Psoas muscle (tissue), 8 donors: ENCODE data around the gene ARHGEF7. TPM values are rescaled to one million over a fixed set of nuclear protein-coding genes. Genes with fewer than 3 reads are reported as not detected.
"Not testable (repeated sequence)": the region's sequence is repeated elsewhere in the genome, so short reads cannot be mapped to it uniquely, and the experiment has no call there.

ENCODE experiments used
- ATAC-seq, 4 donors: fragments of 200-7000 bp; cut with Tn5 transposase; one replicate each; pipeline ENCODE4 v1.9.1; 2020; ENCODE audit warnings: moderate library complexity in 3 of 4, mild to moderate bottlenecking in 2 of 4
- DNase-seq, 2 donors: peaks; one replicate each; pipeline ENCODE4 v3.0.0-alpha.2; 2020
- H3K27ac ChIP-seq: fragments of 200-600 bp; one replicate; pipeline ENCODE4 v1.8.0; 2022
- H3K27me3 ChIP-seq, 3 donors: fragments of 200-600 bp in 1 of 3; one replicate each; pipeline versions ENCODE4 v1.6.1 to v1.8.0; 2013 to 2022; ENCODE audit warnings: low read length in 2 of 3, mild to moderate bottlenecking in 2 of 3, moderate library complexity in 1 of 3; ENCODE audit not compliant: insufficient read depth in 3 of 3
- H3K36me3 ChIP-seq, 2 donors: fragments of 200-600 bp in 1 of 2; one replicate each; pipeline versions ENCODE4 v1.6.1 to v1.8.0; 2013 to 2022; ENCODE audit warnings: low read depth in 1 of 2, mild to moderate bottlenecking in 1 of 2, moderate library complexity in 1 of 2; ENCODE audit not compliant: insufficient read depth in 1 of 2
- H3K4me1 ChIP-seq: fragments of 200-600 bp; one replicate; pipeline ENCODE4 v1.8.0; 2022
- H3K4me3 ChIP-seq: fragments of 200-600 bp; one replicate; pipeline ENCODE4 v1.8.0; 2022; ENCODE audit warnings: mild to moderate bottlenecking
- H3K9me3 ChIP-seq: fragments of 200-600 bp; one replicate; pipeline ENCODE4 v1.8.0; 2022
- WGBS, 3 donors: extraction: QIAGEN DNeasy Blood & Tissue Kit; methylation state at CpG; one replicate each; pipeline versions ENCODE4 v1.1.6 to v1.1.7; 2013; 5-methylcytosine and 5-hydroxymethylcytosine counted together
- intact Hi-C, 2 donors: fragments of 100-400 bp; cut with DNase I; formaldehyde crosslinking; loops; one replicate each; pipeline versions ENCODE4 v1.11.0 to v1.14.2; 2022
- polyA plus RNA-seq, 3 donors: library from polyadenylated mRNA; stranded (reverse); fragments of 200-250 nt; gene quantifications; one replicate each; pipeline ENCODE4 v1.2.3, GENCODE V29; 2013
- total RNA-seq, 4 donors: library from RNA; stranded (reverse); fragmentation: NEBNext Ultra II Directional in 2 of 4; extraction: Animal tissue kit (Norgen Biotek cat#: 25700) in 2 of 4; gene quantifications; one replicate each; pipeline versions ENCODE4 v1.2.1 to v1.2.4, GENCODE V29; 2021 to 2023
- TF ChIP-seq, protein P1 (sequence below): fragments of 200-600 bp; IDR thresholded peaks from one replicate; pipeline ENCODE4 v1.8.0; 2022; ENCODE audit warnings: antibody characterized with exemption
- donor health status: healthy with polysubstance abuse.
- donor health status: DM: no; HTN: no; CAD: no; lungs with moderate emphysema.
- donor health status: Bipolar disorder and iron deficiency.
- donor health status: healthy.
- donor health status: DM: yes; HTN: yes; CAD: no.
- donor health status: DM: no; HTN: no; CAD: no.
- donor health status: DM: no; HTN: no; CAD: no.
- donor health status: DM: yes; HTN: yes; CAD: no.

The ARHGEF7 gene
- total and polyA plus RNA-seq, 7 donors = 21.6 to 53.6 (median 46.8) TPM

DNA sequence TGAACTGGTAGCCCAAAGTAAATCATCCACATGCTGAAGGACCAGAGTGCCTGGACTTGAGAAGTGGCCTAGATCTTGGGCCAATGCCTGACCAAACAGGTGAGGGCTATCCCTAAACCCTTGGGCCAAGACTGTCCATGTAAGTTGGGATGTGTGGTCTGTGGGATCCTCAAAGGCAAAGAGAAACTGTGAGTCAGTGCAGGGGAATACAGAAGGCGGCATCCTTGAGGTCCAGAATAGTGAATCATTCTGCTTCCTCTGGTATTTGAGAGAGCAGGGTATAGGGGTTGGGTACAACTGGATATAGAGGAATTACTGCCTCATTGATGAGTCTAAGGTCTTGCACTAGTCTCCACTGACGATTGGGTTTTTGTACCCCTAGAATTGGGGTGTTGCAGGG lies 79.5 kb downstream of the ARHGEF7 start:
- H3K4me3 ChIP-seq, H3K36me3 ChIP-seq, ATAC-seq, intact Hi-C loops, DNase-seq, H3K27me3 ChIP-seq, H3K9me3 ChIP-seq: not testable (repeated sequence)
- Histone ChIP-seq H3K27ac (peak overlapping the region; percentile 46), H3K4me1 (peaks cover 27% of the 10 kb centered on the region)
- 77 to 91% (median 91%) methylated on average over 2 of the region's 2 CpGs for WGBS, 3 donors

GRCh38 chr13:111198732-111199378 lies 83.7 kb downstream of the ARHGEF7 start:
- intact Hi-C loops, H3K36me3 ChIP-seq, H3K27me3 ChIP-seq, H3K4me3 ChIP-seq, H3K27ac ChIP-seq, H3K9me3 ChIP-seq, DNase-seq: not testable (repeated sequence)
- peak in 1 of 4 donors; percentile 24 for ATAC-seq
- H3K4me1 ChIP-seq = peaks cover 61% of the 10 kb centered on the region
- whole genome bisulfite sequencing, 3 donors = 88 to 95% (median 93%) methylated on average over 6 of the region's 6 CpGs

DNA sequence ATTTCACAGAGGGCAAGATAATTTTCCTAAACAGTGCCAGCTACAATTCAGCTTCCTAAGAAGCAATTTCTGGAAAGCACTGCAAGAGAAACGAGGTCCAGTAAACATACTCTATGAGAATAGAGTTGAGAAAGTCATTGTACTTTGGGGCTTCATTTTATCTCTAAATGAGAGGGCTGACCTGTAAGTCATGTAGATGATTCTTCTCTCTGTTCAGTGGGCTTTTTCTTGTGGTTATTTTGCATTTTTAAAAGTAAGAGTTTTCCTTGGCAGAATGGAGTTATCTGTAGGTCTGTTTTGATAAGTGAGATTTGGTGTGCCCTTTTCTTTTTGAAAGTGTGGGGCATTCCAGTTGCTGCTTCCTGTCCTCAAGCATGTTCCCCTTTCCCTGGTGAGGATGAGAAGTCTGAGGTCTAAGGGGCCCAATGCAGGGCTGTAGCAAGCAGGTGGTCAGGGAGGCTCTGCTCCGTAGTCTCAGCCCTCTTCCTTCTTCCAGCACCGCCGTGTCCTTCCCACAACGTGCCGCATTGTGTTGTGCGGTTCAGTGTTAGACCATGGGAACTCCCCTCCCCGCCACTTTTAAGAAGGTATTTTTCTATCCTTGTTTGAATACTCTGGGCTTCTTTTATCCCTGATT lies 86.3 kb downstream of the ARHGEF7 start:
- ATAC-seq = no peak
- no peaks in the 10 kb centered on the region for H3K9me3 ChIP-seq
- peaks cover 0 to 6% of the 10 kb centered on the region in 2 donors for H3K36me3 ChIP-seq
- no peak for DNase-seq
- TF ChIP-seq, protein P1, sequence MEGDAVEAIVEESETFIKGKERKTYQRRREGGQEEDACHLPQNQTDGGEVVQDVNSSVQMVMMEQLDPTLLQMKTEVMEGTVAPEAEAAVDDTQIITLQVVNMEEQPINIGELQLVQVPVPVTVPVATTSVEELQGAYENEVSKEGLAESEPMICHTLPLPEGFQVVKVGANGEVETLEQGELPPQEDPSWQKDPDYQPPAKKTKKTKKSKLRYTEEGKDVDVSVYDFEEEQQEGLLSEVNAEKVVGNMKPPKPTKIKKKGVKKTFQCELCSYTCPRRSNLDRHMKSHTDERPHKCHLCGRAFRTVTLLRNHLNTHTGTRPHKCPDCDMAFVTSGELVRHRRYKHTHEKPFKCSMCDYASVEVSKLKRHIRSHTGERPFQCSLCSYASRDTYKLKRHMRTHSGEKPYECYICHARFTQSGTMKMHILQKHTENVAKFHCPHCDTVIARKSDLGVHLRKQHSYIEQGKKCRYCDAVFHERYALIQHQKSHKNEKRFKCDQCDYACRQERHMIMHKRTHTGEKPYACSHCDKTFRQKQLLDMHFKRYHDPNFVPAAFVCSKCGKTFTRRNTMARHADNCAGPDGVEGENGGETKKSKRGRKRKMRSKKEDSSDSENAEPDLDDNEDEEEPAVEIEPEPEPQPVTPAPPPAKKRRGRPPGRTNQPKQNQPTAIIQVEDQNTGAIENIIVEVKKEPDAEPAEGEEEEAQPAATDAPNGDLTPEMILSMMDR = no peak
- H3K27ac ChIP-seq = peak overlapping the region; percentile 17
- peaks cover 58% of the 10 kb centered on the region for H3K4me1 ChIP-seq
- no peaks in the 10 kb centered on the region for H3K27me3 ChIP-seq
- intact Hi-C loops = loop anchor here in 1 of 2 donors (1.0 kb wide), 1 partner anchor 89 kb away; no protein-coding TSS in a partner anchor
- no peak overlapping the region for H3K4me3 ChIP-seq
- 66 to 70% (median 69%) methylated on average over 8 of the region's 8 CpGs for WGBS, 3 donors

GRCh38 chr13:111202156-111202621 lies 87.1 kb downstream of the ARHGEF7 start:
- ATAC-seq (peak; percentile 26 to 65 (median 49)), DNase-seq (no peak)
- intact Hi-C loops = no loop called here
- 30 to 41% (median 38%) methylated on average over 4 of the region's 4 CpGs for WGBS, 3 donors
- H3K4me3 ChIP-seq = no peak overlapping the region
- TF ChIP-seq, protein P1 = no peak
- peak overlapping the region; percentile 17 for H3K27ac ChIP-seq
- no peaks in the 10 kb centered on the region for H3K9me3 ChIP-seq
- no peaks in the 10 kb centered on the region for H3K27me3 ChIP-seq
- H3K36me3 ChIP-seq = peaks cover 0 to 6% of the 10 kb centered on the region in 2 donors
- peaks cover 58% of the 10 kb centered on the region for H3K4me1 ChIP-seq

- no peaks in the 10 kb centered on the region for H3K27me3 ChIP-seq
- H3K4me3 ChIP-seq = peak overlapping the region; percentile 56
- H3K4me1 ChIP-seq = peaks cover 58% of the 10 kb centered on the region
- peak in 2 of 4 donors; percentile 40 to 43 for ATAC-seq
- peak overlapping the region; percentile 57 for H3K27ac ChIP-seq
- 23 to 38% (median 26%) methylated on average over 1 of the region's 1 CpG for WGBS, 3 donors
- DNase-seq = no peak
- no peaks in the 10 kb centered on the region for H3K9me3 ChIP-seq
- H3K36me3 ChIP-seq = peaks cover 0 to 6% of the 10 kb centered on the region in 2 donors
- intact Hi-C loops = no loop called here
- TF ChIP-seq, protein P1 = no peak
Observed at GRCh38 chr13:111202745-111203144, 87.6 kb downstream of the ARHGEF7 start.
